ENCODE data around the gene CACNA1H.

CACNA1H gene

DNA sequence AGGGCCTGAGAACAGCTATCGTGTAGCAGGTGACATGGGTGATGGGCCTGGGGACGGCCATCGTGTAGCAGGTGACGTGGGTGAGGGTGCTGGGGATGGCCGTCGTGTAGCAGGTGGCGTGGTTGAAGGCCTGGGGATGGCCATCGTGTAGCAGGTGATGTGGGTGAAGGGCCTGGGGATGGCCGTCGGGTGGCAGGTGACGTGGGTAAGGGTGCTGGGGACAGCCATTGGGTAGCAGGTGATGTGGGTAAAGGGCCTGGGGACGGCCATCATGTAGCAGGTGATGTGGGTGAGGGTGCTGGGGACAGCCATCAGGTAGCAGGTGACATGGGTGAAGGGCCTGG, 118.4 kb downstream of the CACNA1H start:
- no peak overlapping the region for H3K4me3 ChIP-seq (replicated peaks; ENCODE audit: low read depth, low read length)
- DNase-seq (ENCODE audit: low read depth) = no peak
- TF ChIP-seq, protein P1, sequence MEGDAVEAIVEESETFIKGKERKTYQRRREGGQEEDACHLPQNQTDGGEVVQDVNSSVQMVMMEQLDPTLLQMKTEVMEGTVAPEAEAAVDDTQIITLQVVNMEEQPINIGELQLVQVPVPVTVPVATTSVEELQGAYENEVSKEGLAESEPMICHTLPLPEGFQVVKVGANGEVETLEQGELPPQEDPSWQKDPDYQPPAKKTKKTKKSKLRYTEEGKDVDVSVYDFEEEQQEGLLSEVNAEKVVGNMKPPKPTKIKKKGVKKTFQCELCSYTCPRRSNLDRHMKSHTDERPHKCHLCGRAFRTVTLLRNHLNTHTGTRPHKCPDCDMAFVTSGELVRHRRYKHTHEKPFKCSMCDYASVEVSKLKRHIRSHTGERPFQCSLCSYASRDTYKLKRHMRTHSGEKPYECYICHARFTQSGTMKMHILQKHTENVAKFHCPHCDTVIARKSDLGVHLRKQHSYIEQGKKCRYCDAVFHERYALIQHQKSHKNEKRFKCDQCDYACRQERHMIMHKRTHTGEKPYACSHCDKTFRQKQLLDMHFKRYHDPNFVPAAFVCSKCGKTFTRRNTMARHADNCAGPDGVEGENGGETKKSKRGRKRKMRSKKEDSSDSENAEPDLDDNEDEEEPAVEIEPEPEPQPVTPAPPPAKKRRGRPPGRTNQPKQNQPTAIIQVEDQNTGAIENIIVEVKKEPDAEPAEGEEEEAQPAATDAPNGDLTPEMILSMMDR (IDR thresholded peaks at IDR 0.05; ENCODE audit: low read length, missing control alignments) = no peak
